Type B pancreatic cell (in vitro differentiated cells): Measurements from ENCODE around the gene RBM26. TPM values are rescaled to one million over a fixed set of nuclear protein-coding genes. Genes with fewer than 3 reads are reported as not detected.
"Not testable (repeated sequence)": the region's sequence is repeated elsewhere in the genome, so short reads cannot be mapped to it uniquely, and the experiment has no call there.

Experiments
- DNase-seq: peaks from one replicate; pipeline ENCODE4 v3.0.0; 2021; ENCODE audit warnings: mixed read lengths; ENCODE audit not compliant: unreplicated experiment; ENCODE audit errors: extremely low spot score
- H3K27ac Mint-ChIP-seq: 2 replicates; pipeline ENCODE4 v1.8.0; 2021; ENCODE audit warnings: mild to moderate bottlenecking, mixed read lengths
- H3K27me3 Mint-ChIP-seq: 2 replicates; pipeline ENCODE4 v1.8.0; 2021; ENCODE audit warnings: mixed read lengths
- H3K36me3 Mint-ChIP-seq: 2 replicates; pipeline ENCODE4 v1.8.0; 2021; ENCODE audit warnings: mixed read lengths
- H3K4me1 Mint-ChIP-seq: one replicate; pipeline ENCODE4 v1.8.0; 2021; ENCODE audit warnings: mixed read lengths; ENCODE audit not compliant: unreplicated experiment
- H3K4me3 Mint-ChIP-seq: 2 replicates; pipeline ENCODE4 v1.8.0; 2021; ENCODE audit warnings: mild to moderate bottlenecking, mixed read lengths
- H3K9me3 Mint-ChIP-seq: 2 replicates; pipeline ENCODE4 v1.8.0; 2021; ENCODE audit warnings: mixed read lengths
- CTCF ChIP-seq: fragments of 200-600 bp; sonication (generic); conservative IDR thresholded peaks from 2 replicates; pipeline ENCODE4 v1.5.0; 2021; ENCODE audit warnings: antibody characterized with exemption, mild to moderate bottlenecking
- total RNA-seq: library from RNA; stranded (reverse); gene quantifications from 2 replicates; pipeline ENCODE4 v1.2.1, GENCODE V29; 2021; ENCODE audit warnings: low replicate concordance

Gene RBM26
- total RNA-seq, 1 donor from 2014 or later, result 66.9 TPM

GRCh38 chr13:79361299-79361698 is 44.8 kb downstream of the RBM26 start:
- Mint-ChIP-seq H3K27me3 (no peaks in the 10 kb centered on the region), H3K9me3 (no peaks in the 10 kb centered on the region), H3K4me3 (peak overlapping the region; percentile 17), H3K27ac (peak overlapping the region; percentile 15), H3K36me3 (peaks cover 40% of the 10 kb centered on the region), H3K4me1 (peaks cover 13% of the 10 kb centered on the region)
- DNase-seq, result no peak
- no peak for TF ChIP-seq CTCF

GRCh38 chr13:79360095-79360494 is 46.0 kb downstream of the RBM26 start:
- peaks cover 38% of the 10 kb centered on the region for H3K36me3 Mint-ChIP-seq
- no peak for TF ChIP-seq CTCF
- no peak overlapping the region for H3K4me3 Mint-ChIP-seq
- peaks cover 13% of the 10 kb centered on the region for H3K4me1 Mint-ChIP-seq
- H3K27ac Mint-ChIP-seq, result no peak overlapping the region
- DNase-seq, result no peak
- H3K9me3 Mint-ChIP-seq, result no peaks in the 10 kb centered on the region
- no peaks in the 10 kb centered on the region for H3K27me3 Mint-ChIP-seq

GRCh38 chr13:79359064-79359463 is 47.0 kb downstream of the RBM26 start:
- H3K27ac Mint-ChIP-seq, result no peak overlapping the region

GRCh38 chr13:79354285-79354684 is 51.8 kb downstream of the RBM26 start:
- Mint-ChIP-seq H3K4me3 (no peak overlapping the region), H3K27ac (no peak overlapping the region)
- no peak for TF ChIP-seq CTCF

More at GRCh38 chr13:79359064-79359463, 47.0 kb downstream of the RBM26 start:
- peaks cover 13% of the 10 kb centered on the region for H3K4me1 Mint-ChIP-seq
- TF ChIP-seq CTCF, result no peak
- H3K36me3 Mint-ChIP-seq, result peaks cover 41% of the 10 kb centered on the region
- no peak overlapping the region for H3K4me3 Mint-ChIP-seq
- H3K27me3 Mint-ChIP-seq, result no peaks in the 10 kb centered on the region
- H3K9me3 Mint-ChIP-seq, result no peaks in the 10 kb centered on the region
- no peak for DNase-seq

GRCh38 chr13:79353693-79354092 is 52.4 kb downstream of the RBM26 start:
- Mint-ChIP-seq H3K4me1 (no peaks in the 10 kb centered on the region), H3K4me3 (no peak overlapping the region), H3K9me3 (no peaks in the 10 kb centered on the region), H3K36me3 (peaks cover 32% of the 10 kb centered on the region), H3K27ac (no peak overlapping the region), H3K27me3 (no peaks in the 10 kb centered on the region)
- no peak for DNase-seq
- TF ChIP-seq CTCF, result no peak

More at GRCh38 chr13:79354285-79354684, 51.8 kb downstream of the RBM26 start:
- DNase-seq, result no peak
- Mint-ChIP-seq H3K9me3 (no peaks in the 10 kb centered on the region), H3K27me3 (no peaks in the 10 kb centered on the region), H3K36me3 (peaks cover 38% of the 10 kb centered on the region), H3K4me1 (no peaks in the 10 kb centered on the region)

- no peaks in the 10 kb centered on the region for H3K9me3 Mint-ChIP-seq
- H3K27ac Mint-ChIP-seq, result no peak overlapping the region
- TF ChIP-seq CTCF, result no peak
- H3K27me3 Mint-ChIP-seq, result no peaks in the 10 kb centered on the region
- no peak for DNase-seq
- no peaks in the 10 kb centered on the region for H3K4me1 Mint-ChIP-seq
- H3K4me3 Mint-ChIP-seq, result no peak overlapping the region
- H3K36me3 Mint-ChIP-seq, result peaks cover 41% of the 10 kb centered on the region
Measured at GRCh38 chr13:79352107-79352506, 53.9 kb downstream of the RBM26 start.

- H3K27me3 Mint-ChIP-seq, H3K4me1 Mint-ChIP-seq, DNase-seq, H3K9me3 Mint-ChIP-seq, H3K4me3 Mint-ChIP-seq, H3K27ac Mint-ChIP-seq: not testable (repeated sequence)
- H3K36me3 Mint-ChIP-seq, result peaks cover 33% of the 10 kb centered on the region
Measured at GRCh38 chr13:79349608-79350007, 56.4 kb downstream of the RBM26 start.
